Measurements from ENCODE around the gene CAMSAP2.

The CAMSAP2 gene

DNA sequence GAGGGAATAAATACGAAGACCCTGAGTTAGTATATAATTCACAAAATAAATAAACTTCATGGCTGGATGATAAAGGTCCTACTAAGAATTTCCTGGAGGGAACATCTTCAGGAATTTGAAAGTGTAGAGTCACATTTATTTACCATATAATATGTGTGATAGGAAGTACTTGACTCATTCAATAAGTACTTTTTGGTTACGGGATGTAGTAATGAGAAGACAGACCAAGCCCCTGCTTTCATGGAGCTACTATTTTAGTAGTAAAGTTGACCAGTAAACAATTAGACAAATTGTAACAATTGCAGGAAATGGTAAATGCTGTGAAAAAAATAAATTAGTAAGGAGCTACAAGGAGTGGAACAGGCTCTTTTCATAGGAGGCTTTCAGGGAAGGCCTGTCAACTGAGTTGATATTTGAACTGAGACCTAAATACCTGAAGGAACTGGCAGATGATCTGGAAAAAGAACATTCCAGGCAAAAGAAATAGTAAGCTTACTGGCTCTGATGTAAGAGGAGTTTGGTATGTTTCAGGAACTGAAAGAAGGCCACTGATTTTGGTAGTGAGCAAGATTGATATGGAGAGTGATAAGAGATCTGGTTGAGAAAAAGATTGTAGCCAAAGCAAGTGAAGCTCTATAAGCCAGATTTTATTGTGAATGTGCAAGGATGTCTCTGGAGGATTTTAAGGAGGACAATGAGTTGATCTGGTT lies 36.2 kb downstream of the CAMSAP2 start:
- Histone ChIP-seq H3K36me3 (ENCODE audit: insufficient read depth, low read length) (no peaks in the 10 kb centered on the region), H3K4me2 (ENCODE audit: low read depth, low read length, poor library complexity, severe bottlenecking) (no peak overlapping the region)

DNA sequence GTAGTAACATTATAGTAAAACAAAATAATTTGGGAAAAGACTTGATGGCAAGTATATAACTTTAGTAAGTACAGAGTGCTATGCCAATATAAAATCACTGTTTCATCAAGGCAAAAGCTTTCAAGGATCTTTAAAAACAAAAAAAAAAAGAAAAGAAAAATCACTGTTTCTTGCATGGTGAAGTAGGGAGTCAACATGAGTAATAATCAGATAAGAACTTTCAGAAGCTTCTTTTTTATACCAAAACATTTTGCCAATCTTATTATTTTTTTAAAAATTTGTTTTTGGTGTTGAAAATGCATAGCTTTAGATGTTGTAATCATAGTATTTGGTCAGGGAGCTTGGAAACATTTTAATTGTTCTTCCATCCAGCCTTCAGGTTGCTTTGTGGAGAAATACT lies 37.2 kb downstream of the CAMSAP2 start:
- no peak for TF ChIP-seq CTCF (conservative IDR thresholded peaks at IDR 0.05; ENCODE audit: low read length)
- TF ChIP-seq EZH2phosphoT487 (IDR thresholded peaks at IDR 0.05; ENCODE audit: borderline replicate concordance) = no peak
- Histone ChIP-seq H3K9me3 (ENCODE audit: insufficient read depth, low read depth, low read length) (no peaks in the 10 kb centered on the region), H2AFZ (ENCODE audit: low read length) (no peak overlapping the region), H3K4me3 (ENCODE audit: low read length, poor library complexity, severe bottlenecking) (no peak overlapping the region), H3K9ac (ENCODE audit: low read depth, low read length, poor library complexity, severe bottlenecking) (no peak overlapping the region), H3K4me1 (ENCODE audit: insufficient read depth, low read length, poor library complexity, severe bottlenecking) (peaks cover 5% of the 10 kb centered on the region), H3K4me2 (ENCODE audit: low read depth, low read length, poor library complexity, severe bottlenecking) (no peak overlapping the region), H3K9me2 (replicated peaks; ENCODE audit: low read depth, low read length) (no peaks in the 10 kb centered on the region), H3K79me2 (ENCODE audit: insufficient read depth, low read length) (no peaks in the 10 kb centered on the region), H3K27me3 (ENCODE audit: insufficient read depth, low read length, poor library complexity, severe bottlenecking) (no peaks in the 10 kb centered on the region), H3K36me3 (ENCODE audit: insufficient read depth, low read length) (no peaks in the 10 kb centered on the region), H4K20me1 (ENCODE audit: insufficient read depth, low read length, poor library complexity, severe bottlenecking) (no peaks in the 10 kb centered on the region), H3F3A (ENCODE audit: low read depth) (no peaks in the 10 kb centered on the region)

More for the DNA sequence above, 36.2 kb downstream of the CAMSAP2 start:
- Histone ChIP-seq H3F3A (ENCODE audit: low read depth) (no peaks in the 10 kb centered on the region), H3K4me1 (ENCODE audit: insufficient read depth, low read length, poor library complexity, severe bottlenecking) (no peaks in the 10 kb centered on the region), H3K9ac (ENCODE audit: low read depth, low read length, poor library complexity, severe bottlenecking) (no peak overlapping the region), H4K20me1 (ENCODE audit: insufficient read depth, low read length, poor library complexity, severe bottlenecking) (no peaks in the 10 kb centered on the region), H3K9me3 (ENCODE audit: insufficient read depth, low read depth, low read length) (no peaks in the 10 kb centered on the region), H2AFZ (ENCODE audit: low read length) (no peak overlapping the region), H3K9me2 (replicated peaks; ENCODE audit: low read depth, low read length) (no peaks in the 10 kb centered on the region), H3K79me2 (ENCODE audit: insufficient read depth, low read length) (no peaks in the 10 kb centered on the region), H3K27me3 (ENCODE audit: insufficient read depth, low read length, poor library complexity, severe bottlenecking) (no peaks in the 10 kb centered on the region), H3K4me3 (ENCODE audit: low read length, poor library complexity, severe bottlenecking) (no peak overlapping the region)
- no peak for TF ChIP-seq CTCF (conservative IDR thresholded peaks at IDR 0.05; ENCODE audit: low read length)

- H3K4me3 ChIP-seq (ENCODE audit: low read length, poor library complexity, severe bottlenecking) = no peak overlapping the region
- H3K9me3 ChIP-seq (ENCODE audit: insufficient read depth, low read depth, low read length) = no peaks in the 10 kb centered on the region
- no peaks in the 10 kb centered on the region for H4K20me1 ChIP-seq (ENCODE audit: insufficient read depth, low read length, poor library complexity, severe bottlenecking)
- no peak overlapping the region for H3K9ac ChIP-seq (ENCODE audit: low read depth, low read length, poor library complexity, severe bottlenecking)
- no peak overlapping the region for H2AFZ ChIP-seq (ENCODE audit: low read length)
- no peak overlapping the region for H3K4me2 ChIP-seq (ENCODE audit: low read depth, low read length, poor library complexity, severe bottlenecking)
- peaks cover 7% of the 10 kb centered on the region for H3K4me1 ChIP-seq (ENCODE audit: insufficient read depth, low read length, poor library complexity, severe bottlenecking)
- TF ChIP-seq EZH2phosphoT487 (IDR thresholded peaks at IDR 0.05; ENCODE audit: borderline replicate concordance) (no peak), CTCF (conservative IDR thresholded peaks at IDR 0.05; ENCODE audit: low read length) (no peak)
- H3K79me2 ChIP-seq (ENCODE audit: insufficient read depth, low read length) = no peaks in the 10 kb centered on the region
- no peaks in the 10 kb centered on the region for H3K9me2 ChIP-seq (replicated peaks; ENCODE audit: low read depth, low read length)
- H3K36me3 ChIP-seq (ENCODE audit: insufficient read depth, low read length) = no peaks in the 10 kb centered on the region
- H3F3A ChIP-seq (ENCODE audit: low read depth) = no peaks in the 10 kb centered on the region
- H3K27me3 ChIP-seq (ENCODE audit: insufficient read depth, low read length, poor library complexity, severe bottlenecking) = no peaks in the 10 kb centered on the region
Measured at GRCh38 chr1:200776949-200777348, 38.3 kb downstream of the CAMSAP2 start.

Measured in Loucy (cell line).